ENCODE results near the gene TMEM252. TPM values are rescaled to one million over a fixed set of nuclear protein-coding genes. Genes with fewer than 3 reads are reported as not detected.

Gene TMEM252
- polyA plus RNA-seq, 1 experiment = not detected

GRCh38 chr9:68502279-68502678, 38.4 kb downstream of the TMEM252 start:
- ChIA-PET CTCF (no interaction called here), POLR2A (no interaction called here)
- no peak for DNase-seq (ENCODE audit: low read depth, low spot score)
- H3K4me3 ChIP-seq (ENCODE audit: low read depth, low read length) = no peak overlapping the region
- no peaks in the 10 kb centered on the region for H3K9me3 ChIP-seq (ENCODE audit: control insufficient read depth, insufficient read depth, low read length)
- TF ChIP-seq CTCF (IDR thresholded peaks at IDR 0.05; ENCODE audit: low read depth, low read length) = no peak
- no peak overlapping the region for H3K27ac ChIP-seq (ENCODE audit: low read depth, low read length)
- no peaks in the 10 kb centered on the region for H3K27me3 ChIP-seq (ENCODE audit: control insufficient read depth, insufficient read depth, low read length)

- ChIA-PET CTCF (interaction anchor here (1.4 kb wide), 1 partner anchor 8 kb away, joined by 3 read pairs; no protein-coding TSS in a partner anchor), POLR2A (interaction anchor here (0.9 kb wide), 1 partner anchor 11 kb away, joined by 3 read pairs; no protein-coding TSS in a partner anchor)
- peak overlapping the region; percentile 32 for H3K27ac ChIP-seq (ENCODE audit: low read depth, low read length)
- no peaks in the 10 kb centered on the region for H3K9me3 ChIP-seq (ENCODE audit: control insufficient read depth, insufficient read depth, low read length)
- no peak for TF ChIP-seq CTCF (IDR thresholded peaks at IDR 0.05; ENCODE audit: low read depth, low read length)
- H3K27me3 ChIP-seq (ENCODE audit: control insufficient read depth, insufficient read depth, low read length) = no peaks in the 10 kb centered on the region
- DNase-seq (ENCODE audit: low read depth, low spot score) = no peak
- H3K4me3 ChIP-seq (ENCODE audit: low read depth, low read length) = no peak overlapping the region
Measured at GRCh38 chr9:68500457-68501381, 40.0 kb downstream of the TMEM252 start.

- H3K27me3 ChIP-seq (ENCODE audit: control insufficient read depth, insufficient read depth, low read length) = no peaks in the 10 kb centered on the region
- DNase-seq (ENCODE audit: low read depth, low spot score) = no peak
- H3K9me3 ChIP-seq (ENCODE audit: control insufficient read depth, insufficient read depth, low read length) = no peaks in the 10 kb centered on the region
- H3K4me3 ChIP-seq (ENCODE audit: low read depth, low read length) = no peak overlapping the region
- ChIA-PET CTCF (no interaction called here), POLR2A (no interaction called here)
- no peak for TF ChIP-seq CTCF (IDR thresholded peaks at IDR 0.05; ENCODE audit: low read depth, low read length)
- H3K27ac ChIP-seq (ENCODE audit: low read depth, low read length) = no peak overlapping the region
Measured at GRCh38 chr9:68498816-68499215, 41.9 kb downstream of the TMEM252 start.

- Histone ChIP-seq H3K4me3 (ENCODE audit: low read depth, low read length) (no peak overlapping the region), H3K27ac (ENCODE audit: low read depth, low read length) (no peak overlapping the region), H3K9me3 (ENCODE audit: control insufficient read depth, insufficient read depth, low read length) (no peaks in the 10 kb centered on the region), H3K27me3 (ENCODE audit: control insufficient read depth, insufficient read depth, low read length) (peaks cover under 1% of the 10 kb centered on the region)
- no peak for TF ChIP-seq CTCF (IDR thresholded peaks at IDR 0.05; ENCODE audit: low read depth, low read length)
- ChIA-PET CTCF (no interaction called here), POLR2A (no interaction called here)
- DNase-seq (ENCODE audit: low read depth, low spot score) = no peak
Measured at GRCh38 chr9:68497629-68498028, 43.1 kb downstream of the TMEM252 start.

GRCh38 chr9:68496356-68496755, 44.3 kb downstream of the TMEM252 start:
- Histone ChIP-seq H3K4me3 (ENCODE audit: low read depth, low read length) (no peak overlapping the region), H3K9me3 (ENCODE audit: control insufficient read depth, insufficient read depth, low read length) (no peaks in the 10 kb centered on the region), H3K27me3 (ENCODE audit: control insufficient read depth, insufficient read depth, low read length) (peaks cover 4% of the 10 kb centered on the region), H3K27ac (ENCODE audit: low read depth, low read length) (no peak overlapping the region)
- no peak for DNase-seq (ENCODE audit: low read depth, low spot score)
- ChIA-PET POLR2A (no interaction called here), CTCF (interaction anchor here (3.4 kb wide), 1 partner anchor 10 kb away, joined by 9 read pairs; no protein-coding TSS in a partner anchor)
- no peak for TF ChIP-seq CTCF (IDR thresholded peaks at IDR 0.05; ENCODE audit: low read depth, low read length)
